NCI-H128 (cell line): ENCODE measurements around the gene HPS4.
"Not testable (repeated sequence)": the region's sequence is repeated elsewhere in the genome, so short reads cannot be mapped to it uniquely, and the experiment has no call there.

Experiments
- DNase-seq: peaks from one replicate; lab custom pipeline; 2025; ENCODE audit not compliant: unreplicated experiment; lab: John Stamatoyannopoulos, UW

HPS4 gene

GRCh38 chr22:26483439-26484359, at the start of gene HPS4, which contains the start of gene SRRD:
Gene HPS4 (minus strand): TSS chr22:26483783. CDS start chr22:26481762, 2,021 bp downstream.
Gene SRRD (plus strand): TSS chr22:26483877. CDS start chr22:26483891, 14 bp downstream.
- DNase-seq = peak; percentile 66

DNA sequence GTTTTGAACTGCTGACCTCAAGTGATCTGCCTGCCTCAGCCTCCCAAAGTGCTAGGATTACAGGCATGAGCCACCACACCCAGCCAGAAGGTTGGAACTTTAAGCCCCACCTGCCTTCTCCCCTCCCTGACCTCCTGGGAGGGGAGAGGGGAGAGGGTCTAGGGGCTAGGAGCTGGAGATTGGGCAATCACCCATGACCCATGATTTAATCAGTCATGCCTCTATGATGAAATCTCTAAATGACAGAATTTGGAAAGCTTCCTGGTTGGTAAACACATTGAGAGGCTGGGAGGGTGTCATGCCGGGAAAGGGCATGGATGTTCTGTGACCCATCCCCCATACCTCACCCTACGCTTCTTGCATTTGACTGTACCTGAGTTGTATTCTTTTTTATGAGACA, 45.8 kb upstream of the HPS4 start:
- DNase-seq = no peak

GRCh38 chr22:26528518-26528917, 44.9 kb upstream of the HPS4 start:
- DNase-seq = not testable (repeated sequence)

- DNase-seq = no peak
Observed at GRCh38 chr22:26527574-26528465, 44.2 kb upstream of the HPS4 start.

- DNase-seq = no peak
Observed at GRCh38 chr22:26527167-26527566, 43.6 kb upstream of the HPS4 start.

- no peak for DNase-seq
Observed at GRCh38 chr22:26525946-26526564, 42.5 kb upstream of the HPS4 start.

- DNase-seq = no peak
Observed at GRCh38 chr22:26524870-26525269, 41.3 kb upstream of the HPS4 start.

GRCh38 chr22:26522592-26522991, 39.0 kb upstream of the HPS4 start:
- DNase-seq = no peak

GRCh38 chr22:26522012-26522411, 38.4 kb upstream of the HPS4 start:
- no peak for DNase-seq

- DNase-seq = no peak
Observed at GRCh38 chr22:26517429-26517828, 33.8 kb upstream of the HPS4 start.

DNA sequence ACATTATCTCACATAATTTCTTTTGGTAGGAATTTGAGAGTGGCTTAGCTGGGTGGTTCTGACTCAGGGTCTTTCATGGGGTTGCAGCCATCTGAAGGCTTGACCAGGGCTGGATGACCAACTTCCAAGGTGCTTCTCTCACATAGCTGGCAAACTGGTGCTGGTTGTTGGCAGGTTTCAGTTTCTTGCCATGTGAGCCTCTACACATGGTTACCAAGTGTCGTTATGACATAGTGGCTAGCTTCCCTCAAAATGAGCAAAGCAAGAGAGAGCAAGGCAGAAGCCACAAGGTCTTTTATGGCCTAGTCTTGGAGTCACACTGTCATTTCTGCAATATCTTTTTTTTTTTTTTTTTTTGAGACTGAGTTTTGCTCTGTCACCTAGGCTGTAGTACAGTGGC, 32.9 kb upstream of the HPS4 start:
- no peak for DNase-seq

GRCh38 chr22:26515931-26516330, 32.3 kb upstream of the HPS4 start:
- no peak for DNase-seq

DNA sequence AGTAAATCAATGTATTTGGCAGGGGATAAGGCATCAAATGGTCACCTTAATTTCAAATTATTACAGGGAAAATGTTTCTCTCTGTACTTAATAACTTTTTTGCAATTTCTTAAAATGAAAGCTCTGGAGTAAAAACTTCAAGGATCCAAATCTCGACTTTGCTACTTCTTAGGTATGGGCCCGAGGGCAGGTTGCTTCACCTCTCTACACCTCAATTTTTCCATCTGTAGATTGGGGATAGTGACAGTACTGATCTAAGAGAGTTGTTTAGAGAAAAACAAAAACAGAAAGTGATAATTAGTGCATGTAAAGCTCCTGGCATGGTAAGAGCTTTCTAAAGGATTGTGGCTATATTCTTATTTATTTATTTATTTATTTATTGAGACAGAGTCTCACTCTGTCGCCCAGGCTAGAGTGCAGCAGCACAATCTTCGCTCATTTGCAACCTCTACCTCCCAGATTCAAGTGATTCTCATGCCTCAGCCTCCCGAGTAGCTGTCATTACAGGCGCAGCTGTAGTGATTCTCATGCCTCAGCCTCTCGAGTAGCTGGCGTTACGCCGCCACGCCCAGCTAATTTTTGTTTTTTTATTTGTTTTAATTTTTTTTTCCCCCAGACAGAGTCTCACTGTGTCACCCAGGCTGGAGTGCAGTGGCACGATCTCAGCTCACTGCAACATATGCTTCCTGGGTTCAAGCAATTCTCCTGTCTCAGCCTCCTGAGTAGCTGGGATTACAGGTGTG, 31.0 kb upstream of the HPS4 start:
- no peak for DNase-seq

- DNase-seq = no peak
Observed at GRCh38 chr22:26513838-26514237, 30.3 kb upstream of the HPS4 start.

DNA sequence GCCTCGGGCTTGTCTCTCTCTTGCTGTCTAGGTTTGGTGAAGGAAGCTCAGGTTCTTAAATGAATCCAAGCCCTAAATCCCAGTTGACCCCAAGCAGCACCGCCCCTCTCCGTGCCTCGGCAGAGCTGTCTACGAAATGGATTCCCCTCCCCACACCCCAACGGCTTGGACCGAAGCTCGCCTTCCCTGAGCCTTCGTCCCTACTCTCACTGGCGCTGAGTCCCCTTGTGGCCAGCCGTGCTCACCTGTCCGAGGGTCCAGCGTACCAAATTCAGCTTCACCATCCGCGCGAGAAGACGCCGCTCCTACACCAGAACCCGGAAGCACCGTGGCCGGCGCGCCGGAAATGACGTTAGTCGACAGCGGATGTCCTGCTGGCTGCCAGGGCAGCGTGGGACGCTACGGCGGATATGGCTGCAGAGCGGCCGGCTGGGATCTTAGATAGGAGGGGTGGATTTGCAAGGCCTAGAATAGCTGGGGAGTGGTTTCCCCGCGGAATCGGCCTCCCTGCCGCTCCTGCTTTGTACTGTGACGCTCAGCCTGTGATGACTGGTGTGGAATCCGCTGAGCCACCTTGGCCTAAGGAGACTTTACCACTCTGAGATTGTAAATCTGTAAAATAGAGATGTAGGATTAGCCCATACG, 28.7 kb upstream of the HPS4 start, which contains the start of gene TFIP11:
TSS of gene TFIP11 (minus strand) at position 325 of the 645 bp plus-strand sequence. CDS start 2,201 bp downstream, outside the sequence.
- DNase-seq = peak; percentile 55

- no peak for DNase-seq
Observed at GRCh38 chr22:26508148-26508547, 24.6 kb upstream of the HPS4 start.

- DNase-seq = no peak
Observed at GRCh38 chr22:26503758-26504157, 20.2 kb upstream of the HPS4 start.

GRCh38 chr22:26502688-26503561, 19.3 kb upstream of the HPS4 start:
- no peak for DNase-seq

- no peak for DNase-seq
Observed at GRCh38 chr22:26501996-26502395, 18.4 kb upstream of the HPS4 start.
